ENCODE measurements around the gene CFAP46. TPM values are rescaled to one million over a fixed set of nuclear protein-coding genes. Genes with fewer than 3 reads are reported as not detected.
"Not testable (repeated sequence)": the region's sequence is repeated elsewhere in the genome, so short reads cannot be mapped to it uniquely, and the experiment has no call there.

The CFAP46 gene
- total RNA-seq, 2 experiments from 2014 or later = not detected

DNA sequence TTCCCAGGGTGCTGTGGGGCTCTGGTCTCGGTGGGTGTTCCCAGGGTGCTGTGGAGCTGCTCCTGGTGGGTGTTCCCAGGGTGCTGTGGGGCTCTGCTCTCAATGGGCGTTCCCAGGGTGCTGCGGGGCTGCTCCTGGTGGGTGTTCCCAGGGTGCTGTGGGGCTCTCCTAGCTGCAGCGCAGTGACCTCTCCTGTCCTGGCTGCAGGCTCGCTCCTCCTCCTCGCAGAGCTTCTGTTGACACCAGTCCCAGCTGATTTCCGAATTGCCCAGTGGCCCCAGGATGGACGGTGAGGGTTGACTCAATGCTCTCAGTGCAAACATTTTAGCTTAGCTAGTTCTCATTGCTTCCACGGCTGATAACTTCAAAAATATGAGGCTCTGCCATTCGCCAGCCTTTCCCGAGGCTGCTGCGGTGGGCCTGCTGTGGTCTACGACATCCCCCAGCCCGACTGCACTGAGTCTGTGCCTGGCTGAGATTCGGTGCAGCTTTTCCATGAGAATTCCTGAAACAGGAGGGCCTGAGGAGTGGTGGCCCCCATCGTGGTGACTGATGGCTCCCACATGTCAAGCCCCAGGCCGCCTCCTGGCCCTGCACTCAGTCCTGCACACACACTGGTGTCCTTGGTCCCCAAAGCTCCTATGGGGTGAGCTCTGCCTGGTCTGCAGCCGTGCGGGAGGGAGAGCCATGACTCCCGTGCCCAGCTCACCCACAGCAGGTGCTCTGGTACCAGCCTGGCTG lies 98.1 kb downstream of the CFAP46 start:
- Mint-ChIP-seq H3K9me3 (ENCODE audit: insufficient read depth) (peaks cover 8% of the 10 kb centered on the region), H3K4me3 (no peak overlapping the region), H3K27ac (no peak overlapping the region), H3K36me3 (ENCODE audit: low read depth) (no peaks in the 10 kb centered on the region), H3K27me3 (ENCODE audit: low read depth) (peaks cover 4% of the 10 kb centered on the region), H3K4me1 (ENCODE audit: low read depth) (peaks cover 8% of the 10 kb centered on the region)
- CTCF ChIA-PET = interaction anchor here (0.6 kb wide), 1 partner anchor 145 kb away, joined by 3 read pairs; no protein-coding TSS in a partner anchor
- no peak for ATAC-seq
- POLR2A ChIA-PET = interaction anchor here (0.5 kb wide), 1 partner anchor 198 kb away, joined by 3 read pairs; no protein-coding TSS in a partner anchor
- no peak for DNase-seq

DNA sequence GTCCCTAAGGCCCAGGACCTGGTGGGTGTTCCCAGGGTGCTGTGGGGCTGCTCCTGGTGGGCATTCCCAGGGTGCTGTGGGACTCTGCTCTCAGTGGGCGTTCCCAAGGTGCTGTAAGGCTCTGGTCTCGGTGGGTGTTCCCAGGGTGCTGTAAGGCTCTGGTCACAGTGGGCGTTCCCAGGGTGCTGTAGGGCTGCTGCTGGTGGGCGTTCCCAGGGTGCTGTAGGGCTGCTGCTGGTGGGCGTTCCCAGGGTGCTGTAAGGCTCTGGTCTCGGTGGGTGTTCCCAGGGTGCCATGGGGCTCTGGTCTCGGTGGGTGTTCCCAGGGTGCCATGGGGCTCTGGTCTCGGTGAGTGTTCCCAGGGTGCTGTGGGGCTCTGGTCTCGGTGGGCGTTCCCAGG lies 99.1 kb downstream of the CFAP46 start:
- H3K27ac Mint-ChIP-seq; DNase-seq; H3K9me3 Mint-ChIP-seq (ENCODE audit: insufficient read depth); H3K27me3 Mint-ChIP-seq (ENCODE audit: low read depth); POLR2A ChIA-PET; H3K36me3 Mint-ChIP-seq (ENCODE audit: low read depth); ATAC-seq; H3K4me3 Mint-ChIP-seq; H3K4me1 Mint-ChIP-seq (ENCODE audit: low read depth): not testable (repeated sequence)
- CTCF ChIA-PET = interaction anchor here (0.6 kb wide), 1 partner anchor 146 kb away, joined by 3 read pairs; no protein-coding TSS in a partner anchor

DNA sequence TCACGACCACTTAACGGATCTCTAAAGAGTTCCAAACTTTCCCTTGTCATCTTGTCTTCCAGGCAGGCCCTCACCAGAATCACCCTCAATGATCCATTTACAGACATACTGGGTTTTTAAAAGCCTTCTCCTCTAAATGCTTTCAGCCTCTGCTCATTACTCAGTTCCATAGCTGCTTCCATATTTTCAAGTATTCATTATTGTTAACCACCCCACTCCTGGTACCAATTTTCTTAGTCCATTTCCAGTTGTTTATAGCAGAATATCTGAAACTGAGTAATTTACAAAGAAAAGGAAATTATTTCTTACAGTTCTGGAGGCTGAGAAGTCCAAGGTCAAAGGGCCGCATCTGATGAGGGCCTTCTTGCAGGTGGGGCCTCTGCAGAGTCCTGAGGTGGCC lies 100.0 kb downstream of the CFAP46 start:
- no peak overlapping the region for H3K27ac Mint-ChIP-seq
- ATAC-seq (no peak), DNase-seq (no peak)
- ChIA-PET CTCF (no interaction called here), POLR2A (no interaction called here)
- H3K36me3 Mint-ChIP-seq (ENCODE audit: low read depth) = no peaks in the 10 kb centered on the region
- no peaks in the 10 kb centered on the region for H3K27me3 Mint-ChIP-seq (ENCODE audit: low read depth)
- H3K4me1 Mint-ChIP-seq (ENCODE audit: low read depth) = no peaks in the 10 kb centered on the region
- H3K9me3 Mint-ChIP-seq (ENCODE audit: insufficient read depth) = peaks cover 8% of the 10 kb centered on the region
- no peak overlapping the region for H3K4me3 Mint-ChIP-seq

DNA sequence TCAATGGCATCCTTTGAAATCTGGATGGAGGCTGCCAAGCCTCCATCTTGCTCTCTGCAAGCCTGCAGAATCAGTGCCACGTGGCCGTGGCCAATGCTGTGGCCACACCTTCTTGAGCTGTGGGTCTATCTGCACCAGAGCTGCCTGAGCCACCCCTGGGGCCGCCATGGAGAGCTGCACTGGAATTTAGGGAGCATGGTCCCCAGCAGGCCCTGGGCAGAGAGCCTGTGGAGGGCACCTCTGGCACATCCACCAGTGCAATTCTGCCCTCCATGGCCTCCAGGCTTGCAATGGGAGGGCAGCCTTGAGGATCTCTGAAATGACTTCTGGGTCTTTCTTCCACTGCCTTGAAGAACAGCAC lies 100.8 kb downstream of the CFAP46 start:
- Mint-ChIP-seq H3K27me3 (ENCODE audit: low read depth) (no peaks in the 10 kb centered on the region), H3K36me3 (ENCODE audit: low read depth) (no peaks in the 10 kb centered on the region), H3K27ac (no peak overlapping the region), H3K4me3 (no peak overlapping the region), H3K9me3 (ENCODE audit: insufficient read depth) (peaks cover 8% of the 10 kb centered on the region), H3K4me1 (ENCODE audit: low read depth) (no peaks in the 10 kb centered on the region)
- ChIA-PET CTCF (no interaction called here), POLR2A (no interaction called here)
- ATAC-seq (no peak), DNase-seq (no peak)

DNA sequence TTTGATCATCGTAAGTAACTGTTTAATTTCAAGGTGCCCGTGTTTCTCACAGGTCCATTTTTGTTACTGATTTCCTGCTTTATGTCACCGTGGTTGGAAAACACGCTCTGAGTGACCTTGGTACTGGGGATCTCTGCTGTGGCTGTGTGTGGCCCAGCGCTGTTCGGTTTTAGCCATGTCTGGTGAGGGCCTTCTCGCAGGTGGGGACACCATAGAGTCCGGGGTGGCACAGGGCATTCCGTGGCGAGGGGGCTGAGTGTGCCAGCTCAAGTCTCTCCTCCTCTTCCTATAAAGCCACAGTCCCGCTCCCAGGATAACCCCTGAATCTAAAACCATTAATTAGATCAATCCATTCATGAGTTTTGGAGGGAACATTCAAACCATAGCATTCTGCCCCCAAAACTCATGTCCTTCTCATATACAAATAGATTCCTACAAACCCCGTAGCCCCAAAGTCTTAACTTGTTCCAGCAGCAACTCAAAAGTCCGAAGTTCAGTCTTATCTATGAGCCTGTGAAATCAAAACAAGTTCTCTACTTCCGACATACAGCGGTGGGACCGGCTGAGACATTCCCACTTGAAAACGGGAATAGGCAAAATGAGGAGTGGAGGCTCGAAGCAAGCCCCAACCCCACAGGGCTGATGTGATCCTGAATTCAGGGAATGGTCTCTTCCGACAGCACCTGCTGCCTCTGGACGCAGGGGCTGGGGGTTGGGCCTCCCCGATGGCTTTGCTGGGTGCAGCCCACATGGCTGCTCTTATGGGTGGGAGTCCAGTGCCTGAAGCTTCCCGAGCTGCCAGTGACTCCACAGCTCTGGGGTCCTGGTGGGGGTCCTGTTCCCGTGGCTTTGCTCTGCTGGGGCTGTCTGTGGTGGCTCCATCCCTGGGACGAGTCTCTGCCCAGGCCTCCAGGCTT lies 101.4 kb downstream of the CFAP46 start:
- ChIA-PET CTCF (no interaction called here), POLR2A (no interaction called here)
- Mint-ChIP-seq H3K27ac (no peak overlapping the region), H3K27me3 (ENCODE audit: low read depth) (no peaks in the 10 kb centered on the region), H3K4me1 (ENCODE audit: low read depth) (no peaks in the 10 kb centered on the region), H3K4me3 (no peak overlapping the region), H3K36me3 (ENCODE audit: low read depth) (no peaks in the 10 kb centered on the region), H3K9me3 (ENCODE audit: insufficient read depth) (peaks cover 8% of the 10 kb centered on the region)
- ATAC-seq (no peak), DNase-seq (no peak)

DNA sequence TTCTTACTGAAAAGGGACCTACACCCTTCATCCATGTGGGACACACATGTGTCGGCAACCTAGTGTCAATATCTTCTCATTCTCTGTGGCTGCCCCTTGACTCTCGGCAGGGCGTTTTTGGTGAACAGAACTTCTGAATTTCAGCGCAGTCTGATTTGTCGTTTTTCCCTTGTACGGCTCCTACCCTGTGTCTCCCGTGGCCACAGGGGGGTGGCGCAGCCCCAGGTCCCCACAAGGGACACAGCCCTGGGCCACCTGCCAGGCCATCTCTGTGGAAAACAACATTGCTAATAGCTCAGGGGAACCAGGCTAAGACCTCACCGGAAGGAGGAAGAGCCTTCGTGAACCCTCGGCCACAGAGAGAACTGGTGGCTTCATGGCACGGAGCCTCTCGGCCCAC lies 103.3 kb downstream of the CFAP46 start:
- ChIA-PET CTCF (no interaction called here), POLR2A (no interaction called here)
- Mint-ChIP-seq H3K36me3 (ENCODE audit: low read depth) (no peaks in the 10 kb centered on the region), H3K27ac (no peak overlapping the region), H3K27me3 (ENCODE audit: low read depth) (no peaks in the 10 kb centered on the region), H3K4me3 (no peak overlapping the region), H3K4me1 (ENCODE audit: low read depth) (no peaks in the 10 kb centered on the region), H3K9me3 (ENCODE audit: insufficient read depth) (peaks cover 8% of the 10 kb centered on the region)
- ATAC-seq = no peak
- no peak for DNase-seq

DNA sequence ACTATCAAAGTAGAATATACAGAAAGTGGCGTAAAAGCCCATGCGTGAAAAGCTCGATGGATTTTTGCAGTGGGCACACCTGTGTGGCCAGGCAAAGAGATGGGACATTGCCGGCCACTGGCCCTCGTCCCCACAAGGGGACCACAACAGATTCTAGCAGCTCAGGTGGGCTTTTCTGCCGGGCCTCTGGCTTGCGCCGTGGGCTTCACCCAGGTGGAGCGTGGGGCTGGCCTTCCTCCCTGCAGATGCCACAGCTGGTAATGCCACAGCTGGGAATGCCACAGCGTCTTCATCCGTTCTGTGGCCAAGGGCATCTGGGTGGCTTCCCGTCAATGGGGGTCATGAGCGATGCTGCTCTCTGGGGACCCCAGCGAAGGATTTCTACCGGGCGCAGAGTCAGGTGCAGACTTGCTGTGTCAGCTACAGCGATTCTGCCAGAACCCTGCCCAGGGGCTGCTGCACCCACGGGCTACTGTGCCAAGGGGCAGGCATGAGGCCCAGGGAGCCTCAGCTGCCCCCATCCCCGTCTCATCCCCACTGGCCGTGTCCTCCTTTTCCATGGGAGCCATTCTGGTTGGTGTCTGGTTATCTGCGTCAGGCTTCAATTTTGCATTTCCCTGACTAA lies 103.9 kb downstream of the CFAP46 start:
- POLR2A ChIA-PET = no interaction called here
- DNase-seq = peak; percentile 16
- H3K27ac Mint-ChIP-seq = no peak overlapping the region
- H3K9me3 Mint-ChIP-seq (ENCODE audit: insufficient read depth) = peaks cover 8% of the 10 kb centered on the region
- CTCF ChIA-PET = no interaction called here
- H3K36me3 Mint-ChIP-seq (ENCODE audit: low read depth) = no peaks in the 10 kb centered on the region
- ATAC-seq = no peak
- no peak overlapping the region for H3K4me3 Mint-ChIP-seq
- no peaks in the 10 kb centered on the region for H3K4me1 Mint-ChIP-seq (ENCODE audit: low read depth)
- H3K27me3 Mint-ChIP-seq (ENCODE audit: low read depth) = no peaks in the 10 kb centered on the region

DNA sequence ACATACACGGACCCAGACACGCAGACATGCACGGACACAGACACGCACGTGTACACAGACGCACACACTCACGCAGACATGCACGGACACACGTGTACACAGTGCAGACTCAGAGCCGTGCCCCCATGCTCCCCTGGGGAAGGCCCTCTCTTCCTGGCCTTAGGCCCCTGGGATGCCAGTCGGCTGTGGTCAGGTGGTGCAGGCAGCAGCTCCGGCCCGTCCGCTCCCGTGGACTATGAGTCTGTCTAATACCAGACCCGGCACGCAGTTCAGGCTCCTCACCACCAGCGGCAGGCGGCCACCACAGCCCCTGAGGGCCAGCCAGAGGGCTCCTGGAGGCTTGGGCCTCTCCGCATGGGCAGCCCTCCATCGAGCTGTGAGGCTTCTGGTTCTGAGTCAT lies 104.5 kb downstream of the CFAP46 start:
- CTCF ChIA-PET = no interaction called here
- DNase-seq (peak; percentile 11), ATAC-seq (no peak)
- POLR2A ChIA-PET = no interaction called here
- no peak overlapping the region for H3K4me3 Mint-ChIP-seq
- no peaks in the 10 kb centered on the region for H3K36me3 Mint-ChIP-seq (ENCODE audit: low read depth)
- H3K9me3 Mint-ChIP-seq (ENCODE audit: insufficient read depth) = peaks cover 8% of the 10 kb centered on the region
- H3K27ac Mint-ChIP-seq = no peak overlapping the region
- no peaks in the 10 kb centered on the region for H3K4me1 Mint-ChIP-seq (ENCODE audit: low read depth)
- no peaks in the 10 kb centered on the region for H3K27me3 Mint-ChIP-seq (ENCODE audit: low read depth)

DNA sequence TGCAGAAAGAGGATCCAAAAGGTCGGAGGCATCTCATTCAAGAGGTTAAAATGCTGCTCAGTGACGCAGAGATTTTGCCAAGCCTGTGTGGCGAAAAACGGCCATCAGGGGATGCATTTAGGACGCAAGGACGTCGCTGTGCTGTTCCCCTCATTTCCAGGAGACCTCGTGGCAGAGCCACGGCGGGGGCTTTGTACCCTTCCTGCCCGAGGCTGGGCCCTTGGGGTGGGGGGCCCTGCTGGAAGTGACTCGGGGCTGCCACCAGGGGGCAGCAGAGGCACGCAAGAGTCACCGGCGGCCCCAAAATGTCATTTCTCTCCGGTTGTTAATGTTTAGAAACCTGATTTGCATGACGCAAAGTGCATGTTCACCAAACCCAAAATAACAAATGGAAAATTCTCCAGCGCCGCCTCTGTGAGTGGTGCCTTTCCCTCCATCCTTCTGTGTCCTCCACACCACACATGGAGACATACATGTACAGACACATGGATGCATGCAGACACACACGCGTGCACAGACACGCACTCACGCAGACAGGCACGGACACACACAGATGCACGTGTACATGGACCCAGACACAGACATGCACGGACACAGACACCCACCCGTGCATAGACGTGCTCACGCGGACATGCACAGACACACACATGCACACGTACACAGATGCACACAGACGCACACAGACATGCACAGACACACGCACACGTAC lies 105.4 kb downstream of the CFAP46 start:
- no peak overlapping the region for H3K27ac Mint-ChIP-seq
- H3K9me3 Mint-ChIP-seq (ENCODE audit: insufficient read depth) = peaks cover 3% of the 10 kb centered on the region
- ChIA-PET POLR2A (no interaction called here), CTCF (no interaction called here)
- H3K4me3 Mint-ChIP-seq = no peak overlapping the region
- DNase-seq = peak; percentile 49
- H3K27me3 Mint-ChIP-seq (ENCODE audit: low read depth) = no peaks in the 10 kb centered on the region
- no peak for ATAC-seq
- no peaks in the 10 kb centered on the region for H3K4me1 Mint-ChIP-seq (ENCODE audit: low read depth)
- no peaks in the 10 kb centered on the region for H3K36me3 Mint-ChIP-seq (ENCODE audit: low read depth)

DNA sequence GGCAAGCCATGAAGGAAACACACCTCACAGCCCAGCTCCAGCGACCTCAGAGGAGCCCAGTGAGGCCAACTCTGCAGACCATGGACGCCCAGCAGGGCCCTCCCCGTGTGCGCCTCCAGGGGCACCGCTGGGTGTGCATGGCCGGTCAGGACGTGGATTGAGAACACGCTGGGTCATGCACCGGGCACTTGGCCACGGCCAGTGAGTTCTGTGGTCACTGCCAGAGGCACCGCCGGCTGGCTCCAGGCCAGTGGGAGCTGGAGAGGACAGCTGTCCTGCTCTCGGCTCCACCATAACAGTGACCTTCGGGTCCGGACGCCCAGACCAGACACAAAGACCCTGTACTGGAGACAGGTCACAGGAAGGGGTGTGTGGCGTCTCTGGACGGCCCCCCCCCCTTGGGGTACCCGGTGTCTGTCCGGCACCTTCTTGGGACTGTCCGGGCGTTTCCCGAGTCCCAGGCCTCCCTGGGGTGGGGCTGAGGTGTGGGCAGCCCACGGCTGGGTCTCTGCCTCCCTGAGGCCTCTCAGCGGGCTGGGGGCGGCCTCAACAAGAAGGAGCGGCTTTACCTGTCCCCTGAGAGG lies 106.0 kb downstream of the CFAP46 start:
- Mint-ChIP-seq H3K27ac (no peak overlapping the region), H3K27me3 (ENCODE audit: low read depth) (no peaks in the 10 kb centered on the region), H3K36me3 (ENCODE audit: low read depth) (no peaks in the 10 kb centered on the region), H3K9me3 (ENCODE audit: insufficient read depth) (no peaks in the 10 kb centered on the region), H3K4me3 (no peak overlapping the region), H3K4me1 (ENCODE audit: low read depth) (no peaks in the 10 kb centered on the region)
- ChIA-PET POLR2A (no interaction called here), CTCF (no interaction called here)
- ATAC-seq (no peak), DNase-seq (peak; percentile 2)

DNA sequence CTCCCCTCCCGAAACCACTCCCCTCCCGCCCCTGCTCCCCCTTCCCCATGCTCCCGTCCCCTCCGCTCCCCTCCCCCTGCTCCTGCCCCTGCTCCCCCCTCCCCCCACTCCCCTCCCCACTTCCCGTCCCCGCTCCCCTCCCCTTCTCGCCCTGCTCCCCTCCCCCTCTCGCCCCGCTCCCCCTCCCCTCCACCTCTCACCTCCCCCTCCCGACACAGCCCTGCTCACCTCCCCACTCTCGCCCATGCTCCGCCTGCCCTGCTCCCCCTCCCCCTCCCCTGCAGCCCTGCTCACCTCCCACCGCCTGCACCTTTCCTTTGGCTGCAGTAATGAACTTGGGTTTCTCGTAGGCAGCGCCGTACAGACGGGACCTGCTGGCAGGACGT lies 106.5 kb downstream of the CFAP46 start:
- ATAC-seq (no peak), DNase-seq (peak; percentile 8)
- no peaks in the 10 kb centered on the region for H3K27me3 Mint-ChIP-seq (ENCODE audit: low read depth)
- POLR2A ChIA-PET = no interaction called here
- H3K4me1 Mint-ChIP-seq (ENCODE audit: low read depth) = no peaks in the 10 kb centered on the region
- no peak overlapping the region for H3K4me3 Mint-ChIP-seq
- H3K27ac Mint-ChIP-seq = no peak overlapping the region
- CTCF ChIA-PET = no interaction called here
- H3K9me3 Mint-ChIP-seq (ENCODE audit: insufficient read depth) = no peaks in the 10 kb centered on the region
- H3K36me3 Mint-ChIP-seq (ENCODE audit: low read depth) = no peaks in the 10 kb centered on the region
